Astrocyte of the cerebellum (primary cell): Measurements from ENCODE around the gene ZAP70.

ENCODE experiments used
- DNase-seq: peaks from one replicate; pipeline ENCODE4 v3.0.0-alpha.2; 2011; ENCODE audit warnings: low read depth
- H3K4me3 ChIP-seq: 2 replicates; pipeline ENCODE4 v1.5.1; 2011; ENCODE audit warnings: mild to moderate bottlenecking, low read depth, low read length, moderate library complexity
- in situ Hi-C: cut with HindIII; loops from 2 replicates; pipeline ENCODE4 v1.10.0; 2017; ENCODE audit warnings: low sequenced_read_pairs
- TF ChIP-seq, protein P1 (sequence below): IDR thresholded peaks from 2 replicates; pipeline ENCODE4 v1.5.1; 2012; ENCODE audit warnings: low read length, low read depth, moderate library complexity, mild to moderate bottlenecking; ENCODE audit errors: missing control alignments

Gene ZAP70

DNA sequence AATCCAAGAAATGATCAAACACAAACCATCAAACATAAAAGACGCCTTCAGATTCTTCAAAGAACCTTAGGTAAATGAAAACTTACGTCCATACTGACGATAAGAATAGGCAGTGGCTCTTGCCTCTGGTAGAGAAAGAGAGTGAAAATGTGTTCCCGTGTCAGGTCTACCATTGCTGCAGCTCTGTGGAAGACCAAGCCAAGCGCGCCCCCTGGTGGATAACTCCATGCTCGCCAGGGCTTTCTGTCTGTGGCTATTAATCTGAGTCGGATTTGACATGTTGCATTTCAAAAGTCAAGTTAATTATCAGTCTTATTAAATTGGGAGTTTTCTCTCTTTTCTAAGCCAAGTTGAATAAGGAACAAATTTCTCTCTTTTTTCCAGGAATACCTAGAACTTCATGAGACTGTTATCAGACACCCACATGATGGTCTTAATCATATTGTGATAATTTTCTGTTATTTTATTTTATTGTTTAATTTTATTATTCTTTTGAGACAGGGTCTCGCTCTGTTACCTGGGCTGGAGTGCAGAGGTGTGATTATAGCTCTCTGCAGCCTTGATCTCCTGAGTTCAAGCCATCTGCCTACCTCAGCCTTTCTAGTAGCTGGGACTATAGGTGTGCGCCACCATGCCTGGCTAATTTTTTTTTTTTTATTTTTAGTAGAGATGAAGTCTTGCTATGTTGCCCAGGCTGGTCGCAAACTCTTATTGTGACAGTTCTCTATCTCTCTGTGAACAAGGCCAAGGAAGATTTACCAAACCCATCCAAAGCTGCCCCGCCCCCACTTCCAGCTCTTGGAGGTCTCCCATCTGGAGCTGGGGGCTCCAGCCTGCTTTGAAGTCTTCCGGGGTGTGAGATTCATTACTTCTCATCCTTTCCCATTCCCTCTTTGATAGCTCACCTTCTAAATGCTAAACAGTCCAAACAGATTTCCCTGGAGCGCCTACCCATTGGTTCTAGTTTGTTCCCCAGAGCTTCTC is 15.8 kb upstream of the ZAP70 start:
- in situ Hi-C loops = no loop called here
- DNase-seq = peak; percentile 69
- TF ChIP-seq, protein P1, sequence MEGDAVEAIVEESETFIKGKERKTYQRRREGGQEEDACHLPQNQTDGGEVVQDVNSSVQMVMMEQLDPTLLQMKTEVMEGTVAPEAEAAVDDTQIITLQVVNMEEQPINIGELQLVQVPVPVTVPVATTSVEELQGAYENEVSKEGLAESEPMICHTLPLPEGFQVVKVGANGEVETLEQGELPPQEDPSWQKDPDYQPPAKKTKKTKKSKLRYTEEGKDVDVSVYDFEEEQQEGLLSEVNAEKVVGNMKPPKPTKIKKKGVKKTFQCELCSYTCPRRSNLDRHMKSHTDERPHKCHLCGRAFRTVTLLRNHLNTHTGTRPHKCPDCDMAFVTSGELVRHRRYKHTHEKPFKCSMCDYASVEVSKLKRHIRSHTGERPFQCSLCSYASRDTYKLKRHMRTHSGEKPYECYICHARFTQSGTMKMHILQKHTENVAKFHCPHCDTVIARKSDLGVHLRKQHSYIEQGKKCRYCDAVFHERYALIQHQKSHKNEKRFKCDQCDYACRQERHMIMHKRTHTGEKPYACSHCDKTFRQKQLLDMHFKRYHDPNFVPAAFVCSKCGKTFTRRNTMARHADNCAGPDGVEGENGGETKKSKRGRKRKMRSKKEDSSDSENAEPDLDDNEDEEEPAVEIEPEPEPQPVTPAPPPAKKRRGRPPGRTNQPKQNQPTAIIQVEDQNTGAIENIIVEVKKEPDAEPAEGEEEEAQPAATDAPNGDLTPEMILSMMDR = peak; percentile 90
- no peak overlapping the region for H3K4me3 ChIP-seq

DNA sequence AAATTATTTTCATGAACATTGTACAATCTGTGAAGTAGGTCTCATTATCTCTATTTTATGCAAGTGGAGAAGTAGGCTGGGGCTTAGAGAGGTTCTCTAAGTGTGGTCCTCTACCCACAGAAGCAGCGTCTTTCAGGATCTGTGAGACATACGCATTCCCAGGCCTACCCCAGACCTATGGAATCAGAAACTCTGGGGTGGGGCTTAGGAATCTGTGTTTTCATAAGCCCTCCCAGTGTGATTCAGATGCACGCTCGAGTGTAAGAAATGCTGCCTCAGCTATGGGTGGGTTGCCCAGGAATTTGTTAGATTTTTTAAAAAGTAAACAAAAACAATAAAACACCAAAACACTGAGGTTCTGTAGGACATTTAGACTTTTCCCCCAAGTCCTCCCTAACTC is 14.8 kb upstream of the ZAP70 start:
- DNase-seq = no peak
- in situ Hi-C loops = no loop called here

DNA sequence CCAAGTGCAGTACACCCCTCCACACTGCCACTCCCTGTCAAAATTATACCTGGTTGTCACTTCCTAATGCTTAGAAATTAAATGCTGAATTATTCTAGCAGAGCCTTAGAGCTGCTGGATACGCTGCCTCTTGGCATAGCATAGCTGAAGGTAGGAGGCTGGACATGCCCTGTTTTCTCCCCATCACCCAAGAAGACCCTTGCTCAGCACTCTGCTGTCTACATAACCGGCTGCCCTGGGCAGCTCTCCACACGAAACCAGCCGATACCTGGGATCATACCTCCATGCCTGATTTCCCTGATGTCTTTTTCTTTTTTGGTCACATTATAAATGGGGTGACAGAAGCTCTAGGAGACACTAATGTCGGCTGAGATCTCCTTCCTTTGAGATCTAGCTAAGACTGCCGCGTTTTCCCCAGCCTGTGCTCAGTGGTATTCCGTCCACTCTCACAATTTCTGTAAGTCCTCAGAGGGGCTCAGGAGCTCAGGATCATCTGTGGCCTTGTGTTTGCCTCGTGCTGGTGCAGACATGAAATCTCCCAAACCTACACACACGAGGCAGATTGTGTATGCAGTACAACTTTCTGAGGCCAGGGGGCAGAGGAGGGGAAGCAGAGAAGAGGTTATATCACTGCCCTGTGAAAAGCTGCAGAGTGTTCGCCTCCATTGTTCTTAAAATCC is 13.5 kb upstream of the ZAP70 start:
- no peak overlapping the region for H3K4me3 ChIP-seq
- in situ Hi-C loops = no loop called here
- TF ChIP-seq, protein P1 = peak; percentile 88
- peak; percentile 42 for DNase-seq

More for the DNA sequence above, 14.8 kb upstream of the ZAP70 start:
- H3K4me3 ChIP-seq = no peak overlapping the region
- TF ChIP-seq, protein P1 = no peak

DNA sequence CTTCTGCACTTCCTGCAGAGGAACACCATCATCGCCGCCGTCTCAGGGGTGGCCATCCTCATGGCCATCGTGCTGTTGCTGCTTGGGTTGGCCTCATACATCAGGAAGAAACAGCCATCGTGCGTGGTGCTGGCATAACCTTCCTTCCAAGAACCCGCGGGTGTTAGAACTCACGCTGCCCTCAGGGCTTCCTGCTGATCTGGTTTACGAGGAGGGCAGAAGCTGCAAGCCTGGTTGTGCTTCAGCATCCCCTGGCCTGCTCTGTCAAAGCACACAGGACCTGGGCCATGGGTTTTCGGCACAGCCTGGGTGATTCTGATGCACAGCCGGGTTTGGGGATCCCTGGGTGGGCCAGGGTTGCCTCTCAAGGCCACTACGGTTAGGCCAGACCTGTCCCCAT is 12.2 kb upstream of the ZAP70 start:
- TF ChIP-seq, protein P1 = no peak
- no peak overlapping the region for H3K4me3 ChIP-seq
- in situ Hi-C loops = no loop called here
- no peak for DNase-seq

DNA sequence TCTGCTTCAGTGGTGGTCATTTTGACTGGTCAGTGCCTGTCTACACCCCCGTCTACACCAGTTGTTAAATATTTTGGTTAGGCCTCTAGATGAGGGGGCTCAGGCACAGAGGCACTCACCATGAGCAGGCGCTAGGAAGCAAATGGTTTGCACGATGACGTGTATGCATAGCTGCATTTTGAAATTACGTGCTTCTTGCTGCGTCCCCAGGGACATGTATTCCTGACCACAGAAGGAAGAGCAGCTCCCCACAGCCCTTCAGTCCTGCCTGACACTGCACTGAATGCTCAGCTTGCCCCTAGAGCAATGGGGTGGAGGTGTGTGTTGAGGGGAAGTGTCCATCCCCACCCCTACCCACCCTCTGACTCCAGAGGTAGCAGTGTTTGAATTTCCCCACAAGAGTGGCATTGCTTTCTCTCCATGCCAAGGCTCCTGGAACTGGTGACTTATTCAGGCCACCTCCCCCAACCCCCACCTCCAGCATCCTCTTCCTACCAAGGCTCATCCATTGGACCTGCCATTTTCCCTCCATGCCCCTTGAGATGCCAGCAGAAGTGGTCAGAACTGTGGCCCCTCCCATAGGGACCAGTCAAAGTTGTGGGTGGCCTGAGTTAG is 11.4 kb upstream of the ZAP70 start:
- in situ Hi-C loops = no loop called here
- no peak overlapping the region for H3K4me3 ChIP-seq
- TF ChIP-seq, protein P1 = no peak
- no peak for DNase-seq

DNA sequence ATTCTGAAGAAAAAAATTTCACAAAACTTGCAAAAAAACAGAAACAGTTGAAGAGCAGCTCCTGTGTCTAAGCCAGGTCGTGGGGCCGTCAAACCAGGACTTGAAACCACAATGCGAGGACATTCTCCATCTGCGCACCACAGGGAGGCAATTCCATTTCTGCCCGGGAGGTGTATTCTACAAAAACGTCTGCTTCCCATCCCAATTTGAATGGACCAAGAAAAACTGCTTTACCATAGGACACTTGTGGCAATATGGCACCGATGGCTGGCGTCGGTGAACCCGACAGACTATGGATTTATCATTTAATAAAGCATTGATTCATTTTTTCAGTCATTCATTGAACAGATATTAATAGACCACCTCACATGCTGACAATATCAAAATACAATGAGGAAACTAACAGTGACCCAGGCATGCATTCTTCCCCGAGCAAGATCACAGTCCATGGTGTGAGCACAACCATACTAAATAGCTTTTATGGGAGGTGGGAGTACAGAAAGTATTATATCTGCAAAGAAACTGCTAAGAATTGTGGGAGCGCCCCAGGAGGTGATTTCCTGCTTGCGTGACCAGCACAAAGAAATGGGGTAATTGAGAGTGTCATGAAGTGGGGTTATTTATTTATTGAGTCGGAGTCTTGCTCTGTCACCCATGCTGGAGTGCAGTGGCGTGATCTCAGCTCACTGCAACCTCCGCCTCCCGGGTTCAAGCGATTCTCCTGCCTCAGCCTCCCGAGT is 10.5 kb upstream of the ZAP70 start:
- in situ Hi-C loops = no loop called here
- DNase-seq = no peak
- H3K4me3 ChIP-seq = no peak overlapping the region
- TF ChIP-seq, protein P1 = no peak
